GM12875 (cell line): ENCODE data around the gene CREBBP.
"Not testable (repeated sequence)": the region's sequence is repeated elsewhere in the genome, so short reads cannot be mapped to it uniquely, and the experiment has no call there.

Experiments used
- H3K4me3 ChIP-seq: one replicate; pipeline ENCODE4 v1.5.1; 2011; ENCODE audit warnings: low read depth, low read length, control low read depth
- CTCF ChIP-seq: IDR thresholded peaks from 2 replicates; pipeline ENCODE4 v1.5.1; 2011; ENCODE audit warnings: low read depth, mild to moderate bottlenecking, control low read depth, inconsistent platforms, low read length, moderate library complexity, borderline replicate concordance; ENCODE audit not compliant: insufficient read depth

The CREBBP gene

GRCh38 chr16:3912897-3913296, 32.4 kb upstream of the CREBBP start:
- H3K4me3 ChIP-seq, result no peak overlapping the region

GRCh38 chr16:3912373-3912772, 31.9 kb upstream of the CREBBP start:
- no peak for TF ChIP-seq CTCF
- no peak overlapping the region for H3K4me3 ChIP-seq

More at GRCh38 chr16:3912897-3913296, 32.4 kb upstream of the CREBBP start:
- no peak for TF ChIP-seq CTCF

GRCh38 chr16:3911741-3912140, 31.2 kb upstream of the CREBBP start:
- not testable (repeated sequence) for H3K4me3 ChIP-seq

- H3K4me3 ChIP-seq, result no peak overlapping the region
- no peak for TF ChIP-seq CTCF
Measured at GRCh38 chr16:3909791-3910583, 29.5 kb upstream of the CREBBP start.

GRCh38 chr16:3908951-3909437, 28.5 kb upstream of the CREBBP start:
- no peak for TF ChIP-seq CTCF
- no peak overlapping the region for H3K4me3 ChIP-seq

- H3K4me3 ChIP-seq, result no peak overlapping the region
- no peak for TF ChIP-seq CTCF
Measured at GRCh38 chr16:3907586-3907985, 27.1 kb upstream of the CREBBP start.

- no peak for TF ChIP-seq CTCF
Measured at GRCh38 chr16:3906363-3906762, 25.9 kb upstream of the CREBBP start.

More at GRCh38 chr16:3906363-3906762, 25.9 kb upstream of the CREBBP start:
- H3K4me3 ChIP-seq, result no peak overlapping the region
